ENCODE measurements around the gene SORBS2. TPM values are rescaled to one million over a fixed set of nuclear protein-coding genes. Genes with fewer than 3 reads are reported as not detected.

Gene SORBS2

GRCh38 chr4:185540040-185540439, 272.0 kb downstream of the SORBS2 start:
- no peaks in the 10 kb centered on the region for H3K36me3 ChIP-seq (ENCODE audit: control insufficient read depth, insufficient read depth, low read length)
- no peak overlapping the region for H2BK120ac ChIP-seq (ENCODE audit: low read depth, low read length)
- H3K56ac ChIP-seq (ENCODE audit: low read length): no peak overlapping the region
- no peak overlapping the region for H3K27ac ChIP-seq (ENCODE audit: low read depth, low read length)
- H3K18ac ChIP-seq (ENCODE audit: low read length): no peak overlapping the region
- H3K9ac ChIP-seq (ENCODE audit: low read length): no peak overlapping the region
- H4K5ac ChIP-seq (ENCODE audit: low read length): no peak overlapping the region
- no peak overlapping the region for H4K8ac ChIP-seq (ENCODE audit: low read depth, low read length)
- H3K79me1 ChIP-seq (ENCODE audit: low read length): no peaks in the 10 kb centered on the region
- no peak overlapping the region for H3K4me3 ChIP-seq (ENCODE audit: low read length)
- DNase-seq: peak; percentile 31
- H3K27me3 ChIP-seq (ENCODE audit: insufficient read depth, low read length, poor library complexity): peaks cover 4% of the 10 kb centered on the region
- no CpG with 5 or more reads among the region's 8 CpGs for WGBS (ENCODE audit: extremely low coverage, insufficient coverage, low lambda C conversion rate)
- no peak overlapping the region for H2BK5ac ChIP-seq (ENCODE audit: low read length)
- no peak overlapping the region for H3K4me2 ChIP-seq (ENCODE audit: low read length)
- no peaks in the 10 kb centered on the region for H3K4me1 ChIP-seq (ENCODE audit: control insufficient read depth, low read depth, low read length)
- H2BK15ac ChIP-seq (replicated peaks; ENCODE audit: low read depth): no peak overlapping the region
- no peak overlapping the region for H3K4ac ChIP-seq (ENCODE audit: low read depth, low read length)
- no peaks in the 10 kb centered on the region for H3K79me2 ChIP-seq (ENCODE audit: control insufficient read depth, insufficient read depth, low read length)
- H2AK5ac ChIP-seq (ENCODE audit: low read length): no peak overlapping the region
- no peak overlapping the region for H3K23ac ChIP-seq (ENCODE audit: low read length)

GRCh38 chr4:185538806-185539205, 273.2 kb downstream of the SORBS2 start:
- no peak overlapping the region for H3K56ac ChIP-seq (ENCODE audit: low read length)
- H3K4me3 ChIP-seq (ENCODE audit: low read length): no peak overlapping the region
- no peak overlapping the region for H2AK5ac ChIP-seq (ENCODE audit: low read length)
- H3K4me1 ChIP-seq (ENCODE audit: control insufficient read depth, low read depth, low read length): no peaks in the 10 kb centered on the region
- H4K8ac ChIP-seq (ENCODE audit: low read depth, low read length): no peak overlapping the region
- no peak overlapping the region for H4K5ac ChIP-seq (ENCODE audit: low read length)
- H3K4ac ChIP-seq (ENCODE audit: low read depth, low read length): no peak overlapping the region
- no peak overlapping the region for H3K27ac ChIP-seq (ENCODE audit: low read depth, low read length)
- WGBS (ENCODE audit: extremely low coverage, insufficient coverage, low lambda C conversion rate): no CpG with 5 or more reads among the region's 1 CpG
- DNase-seq: no peak
- H3K23ac ChIP-seq (ENCODE audit: low read length): no peak overlapping the region
- no peak overlapping the region for H2BK15ac ChIP-seq (replicated peaks; ENCODE audit: low read depth)
- no peaks in the 10 kb centered on the region for H3K79me1 ChIP-seq (ENCODE audit: low read length)
- H3K18ac ChIP-seq (ENCODE audit: low read length): no peak overlapping the region
- H2BK120ac ChIP-seq (ENCODE audit: low read depth, low read length): no peak overlapping the region
- no peaks in the 10 kb centered on the region for H3K79me2 ChIP-seq (ENCODE audit: control insufficient read depth, insufficient read depth, low read length)
- H3K36me3 ChIP-seq (ENCODE audit: control insufficient read depth, insufficient read depth, low read length): no peaks in the 10 kb centered on the region
- H2BK5ac ChIP-seq (ENCODE audit: low read length): no peak overlapping the region
- no peak overlapping the region for H3K9ac ChIP-seq (ENCODE audit: low read length)
- H3K4me2 ChIP-seq (ENCODE audit: low read length): no peak overlapping the region
- H3K27me3 ChIP-seq (ENCODE audit: insufficient read depth, low read length, poor library complexity): peaks cover 4% of the 10 kb centered on the region

- whole genome bisulfite sequencing (ENCODE audit: extremely low coverage, insufficient coverage, low lambda C conversion rate): no CpG with 5 or more reads among the region's 4 CpGs
- peaks cover 4% of the 10 kb centered on the region for H3K27me3 ChIP-seq (ENCODE audit: insufficient read depth, low read length, poor library complexity)
- no peak overlapping the region for H2BK15ac ChIP-seq (replicated peaks; ENCODE audit: low read depth)
- H3K23ac ChIP-seq (ENCODE audit: low read length): no peak overlapping the region
- H3K36me3 ChIP-seq (ENCODE audit: control insufficient read depth, insufficient read depth, low read length): no peaks in the 10 kb centered on the region
- no peak overlapping the region for H3K4me2 ChIP-seq (ENCODE audit: low read length)
- H4K8ac ChIP-seq (ENCODE audit: low read depth, low read length): no peak overlapping the region
- no peak overlapping the region for H3K4ac ChIP-seq (ENCODE audit: low read depth, low read length)
- no peak overlapping the region for H3K4me3 ChIP-seq (ENCODE audit: low read length)
- H3K4me1 ChIP-seq (ENCODE audit: control insufficient read depth, low read depth, low read length): no peaks in the 10 kb centered on the region
- H3K9ac ChIP-seq (ENCODE audit: low read length): no peak overlapping the region
- no peaks in the 10 kb centered on the region for H3K79me1 ChIP-seq (ENCODE audit: low read length)
- H3K18ac ChIP-seq (ENCODE audit: low read length): no peak overlapping the region
- H4K5ac ChIP-seq (ENCODE audit: low read length): no peak overlapping the region
- H3K79me2 ChIP-seq (ENCODE audit: control insufficient read depth, insufficient read depth, low read length): no peaks in the 10 kb centered on the region
- H3K56ac ChIP-seq (ENCODE audit: low read length): no peak overlapping the region
- no peak overlapping the region for H2AK5ac ChIP-seq (ENCODE audit: low read length)
- H2BK120ac ChIP-seq (ENCODE audit: low read depth, low read length): no peak overlapping the region
- no peak for DNase-seq
- H2BK5ac ChIP-seq (ENCODE audit: low read length): no peak overlapping the region
- H3K27ac ChIP-seq (ENCODE audit: low read depth, low read length): no peak overlapping the region
Measured at GRCh38 chr4:185536411-185536709, 275.6 kb downstream of the SORBS2 start.

- H3K18ac ChIP-seq (ENCODE audit: low read length): no peak overlapping the region
- H3K27ac ChIP-seq (ENCODE audit: low read depth, low read length): no peak overlapping the region
- peaks cover 4% of the 10 kb centered on the region for H3K27me3 ChIP-seq (ENCODE audit: insufficient read depth, low read length, poor library complexity)
- no peak overlapping the region for H3K4me3 ChIP-seq (ENCODE audit: low read length)
- H2BK120ac ChIP-seq (ENCODE audit: low read depth, low read length): no peak overlapping the region
- H3K9ac ChIP-seq (ENCODE audit: low read length): no peak overlapping the region
- no peak overlapping the region for H2AK5ac ChIP-seq (ENCODE audit: low read length)
- H3K4me1 ChIP-seq (ENCODE audit: control insufficient read depth, low read depth, low read length): no peaks in the 10 kb centered on the region
- peak overlapping the region; percentile 74 for H3K56ac ChIP-seq (ENCODE audit: low read length)
- DNase-seq: no peak
- H3K23ac ChIP-seq (ENCODE audit: low read length): no peak overlapping the region
- no CpG with 5 or more reads among the region's 32 CpGs for WGBS (ENCODE audit: extremely low coverage, insufficient coverage, low lambda C conversion rate)
- H2BK5ac ChIP-seq (ENCODE audit: low read length): no peak overlapping the region
- H3K4me2 ChIP-seq (ENCODE audit: low read length): peak overlapping the region; percentile 79
- no peaks in the 10 kb centered on the region for H3K79me2 ChIP-seq (ENCODE audit: control insufficient read depth, insufficient read depth, low read length)
- no peak overlapping the region for H2BK15ac ChIP-seq (replicated peaks; ENCODE audit: low read depth)
- H3K4ac ChIP-seq (ENCODE audit: low read depth, low read length): no peak overlapping the region
- no peak overlapping the region for H4K8ac ChIP-seq (ENCODE audit: low read depth, low read length)
- no peaks in the 10 kb centered on the region for H3K79me1 ChIP-seq (ENCODE audit: low read length)
- no peak overlapping the region for H4K5ac ChIP-seq (ENCODE audit: low read length)
- H3K36me3 ChIP-seq (ENCODE audit: control insufficient read depth, insufficient read depth, low read length): no peaks in the 10 kb centered on the region
Measured at GRCh38 chr4:185535612-185536410, 276.2 kb downstream of the SORBS2 start.

Small RNA genes lying within 50 kb of the gene (small RNA-seq; reads per million reads assigned to genes)
- gene RF00019 (ENCODE audit: insufficient read depth): not detected
